NCI-H2107 treated with DMSO at 0.1 percent for 48 hours (cell line): ENCODE data around the gene CYP1B1.

Experiments used
- DNase-seq: peaks from one replicate; lab custom pipeline; 2025; ENCODE audit not compliant: unreplicated experiment; lab: John Stamatoyannopoulos, UW

Gene CYP1B1

GRCh38 chr2:38076710-38077430 is 919 bp upstream of the CYP1B1 start:
- DNase-seq = no peak

- no peak for DNase-seq
Observed at GRCh38 chr2:38076152-38076709, 280 bp upstream of the CYP1B1 start.

- no peak for DNase-seq
Observed at GRCh38 chr2:38074764-38075506, 1.0 kb downstream of the CYP1B1 start.

DNA sequence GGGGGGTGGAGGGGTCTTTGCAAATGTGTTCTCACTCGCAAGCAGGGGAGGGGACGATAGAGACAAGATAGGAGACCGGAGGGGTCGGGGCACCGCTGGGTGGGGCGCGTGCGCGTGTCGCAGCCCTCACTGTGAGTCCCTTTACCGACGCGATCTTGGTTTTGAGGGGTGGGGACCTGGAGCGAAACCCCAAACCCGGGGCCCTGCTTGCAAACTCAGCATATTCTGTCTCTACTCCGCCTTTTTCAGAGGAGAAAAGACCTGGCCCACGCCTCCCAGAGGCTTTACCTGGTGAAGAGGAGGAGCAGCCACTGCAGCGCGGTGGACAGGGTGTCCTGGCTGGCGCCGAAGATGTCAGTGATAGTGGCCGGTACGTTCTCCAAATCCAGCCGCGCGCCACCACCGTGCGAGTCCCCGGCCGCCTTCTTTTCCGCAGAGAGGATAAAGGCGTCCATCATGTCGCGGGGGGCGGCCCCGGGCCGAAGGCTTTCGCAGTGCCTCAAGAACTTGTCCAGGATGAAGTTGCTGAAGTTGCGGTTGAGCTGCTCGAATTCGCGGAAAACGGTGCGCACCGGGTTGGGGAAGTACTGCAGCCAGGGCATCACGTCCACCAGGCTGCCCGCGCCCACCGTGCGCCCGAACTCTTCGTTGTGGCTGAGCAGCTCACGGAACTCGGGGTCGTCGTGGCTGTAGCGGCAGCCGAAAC is 1.7 kb downstream of the CYP1B1 start:
- DNase-seq = no peak

DNA sequence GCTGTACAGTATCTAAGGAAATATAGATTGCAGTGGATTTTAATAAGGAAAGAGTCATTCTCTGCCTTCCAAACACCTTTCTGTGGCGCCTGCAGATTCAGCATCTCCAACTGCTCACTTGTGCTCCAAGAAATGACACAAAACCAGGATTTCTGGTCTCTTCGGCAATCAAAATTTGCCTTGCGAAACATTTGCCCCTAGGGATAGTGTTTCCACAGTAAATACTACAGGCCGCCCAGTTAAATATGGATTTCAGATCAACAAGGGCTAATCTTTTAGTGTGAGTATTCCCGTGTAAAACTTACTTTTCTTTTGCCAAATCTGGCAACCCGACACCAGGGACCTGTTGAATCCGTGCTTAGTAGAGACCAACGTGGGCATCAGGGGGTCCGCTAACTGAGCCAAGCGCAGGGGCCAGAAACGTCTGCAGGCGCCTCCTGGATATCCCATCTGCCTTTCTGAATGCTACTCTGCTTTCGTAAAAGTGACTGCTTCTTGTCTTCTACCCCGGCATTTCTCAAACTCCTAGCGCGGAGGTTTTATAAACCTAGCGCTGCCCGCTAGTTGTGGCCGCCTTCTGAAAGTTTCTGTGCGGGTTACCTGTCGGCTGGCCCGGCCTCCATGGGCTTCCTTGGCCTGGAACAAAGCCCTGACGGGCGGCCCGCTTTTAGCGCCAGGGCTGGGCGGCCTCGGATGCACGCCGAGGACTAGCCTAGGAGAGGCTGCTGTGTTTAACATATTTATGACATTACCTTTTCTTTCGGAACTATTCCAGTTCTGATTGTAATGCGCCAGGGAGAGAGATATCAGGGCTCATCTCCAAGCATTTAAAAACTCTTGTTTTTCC is 2.5 kb downstream of the CYP1B1 start:
- DNase-seq = no peak

- no peak for DNase-seq
Observed at GRCh38 chr2:38070438-38070837, 5.5 kb downstream of the CYP1B1 start.

DNA sequence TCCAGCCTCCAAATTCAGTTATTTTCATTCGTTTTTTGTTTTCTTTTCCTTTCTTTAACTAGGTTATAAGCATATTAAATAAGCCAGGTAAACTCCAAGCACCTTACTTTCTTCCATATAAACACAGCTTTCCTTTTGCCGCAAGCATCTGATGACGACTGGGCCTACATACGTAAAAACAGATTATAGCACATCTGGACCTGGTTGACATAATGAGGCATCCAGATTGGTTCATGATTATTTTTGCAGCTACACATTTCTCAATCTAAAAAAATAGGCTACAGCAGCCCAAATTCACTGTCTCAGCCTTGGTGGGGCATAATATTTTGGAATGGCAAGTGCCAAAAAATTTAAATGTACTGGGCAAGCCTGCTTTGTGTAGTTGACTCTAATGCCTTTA is 7.7 kb downstream of the CYP1B1 start:
- DNase-seq = no peak

DNA sequence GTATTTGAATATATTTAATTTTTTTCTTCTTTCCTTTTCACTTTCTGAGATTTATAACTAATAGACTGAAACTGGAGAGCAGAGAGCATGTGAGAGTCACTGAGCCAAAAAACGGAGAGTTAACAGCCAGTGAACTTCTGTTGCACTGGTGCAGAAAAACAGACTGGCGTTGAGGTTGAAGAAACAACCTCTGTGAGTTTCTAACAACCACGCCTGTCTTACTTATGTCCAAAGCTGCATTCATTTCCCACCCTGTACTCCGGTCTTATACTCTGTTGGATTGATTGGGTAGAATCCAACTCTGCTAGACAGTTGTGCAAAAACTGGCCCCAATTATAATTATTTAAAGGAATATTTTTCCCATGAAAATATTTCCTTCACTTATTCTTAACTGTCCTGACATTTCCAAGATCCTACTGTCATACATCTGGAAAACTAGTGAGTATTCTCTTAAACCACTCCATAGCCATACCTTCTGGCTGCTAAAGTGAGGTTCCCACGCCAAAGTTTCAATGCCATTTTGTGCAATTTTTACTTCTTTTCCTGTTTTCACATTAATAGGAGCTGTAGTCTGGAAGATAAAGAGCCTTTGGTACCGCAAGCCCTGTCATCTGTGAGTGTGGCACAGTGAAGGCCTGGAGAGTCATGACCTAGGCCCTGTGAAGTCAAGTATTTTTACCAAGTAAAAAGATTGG is 9.4 kb downstream of the CYP1B1 start:
- no peak for DNase-seq

DNA sequence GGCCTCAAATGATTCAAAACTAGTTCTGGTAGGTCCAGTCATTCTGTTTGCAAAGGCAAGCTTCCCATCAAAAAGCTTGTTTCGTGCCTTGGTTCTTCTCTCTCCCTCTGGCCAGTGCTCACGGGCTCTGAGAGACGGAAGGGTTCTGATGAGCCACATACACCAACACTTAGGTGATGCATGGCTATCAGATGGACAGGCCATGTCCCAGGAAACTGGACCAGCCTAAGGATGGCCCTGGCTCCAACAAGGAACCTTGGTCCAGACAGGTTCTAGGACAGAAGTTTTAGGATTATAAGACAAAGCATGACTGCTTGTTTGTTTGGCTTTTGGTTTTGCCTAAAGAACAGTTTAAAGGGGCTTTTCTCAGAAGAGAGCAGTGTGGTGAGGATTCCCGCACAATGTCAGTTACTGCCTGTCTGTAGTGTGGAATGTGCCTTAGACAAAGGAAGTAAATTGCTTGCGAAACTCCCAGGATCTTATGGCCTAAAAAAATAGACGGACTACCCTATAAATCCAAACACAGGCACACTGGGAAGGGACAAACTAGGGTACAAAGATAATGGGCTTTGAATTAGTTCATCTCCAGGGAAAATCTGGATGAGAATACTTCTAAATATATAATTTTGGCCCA is 10.3 kb downstream of the CYP1B1 start:
- DNase-seq = no peak

GRCh38 chr2:38064801-38065501 is 11.0 kb downstream of the CYP1B1 start:
- no peak for DNase-seq

DNA sequence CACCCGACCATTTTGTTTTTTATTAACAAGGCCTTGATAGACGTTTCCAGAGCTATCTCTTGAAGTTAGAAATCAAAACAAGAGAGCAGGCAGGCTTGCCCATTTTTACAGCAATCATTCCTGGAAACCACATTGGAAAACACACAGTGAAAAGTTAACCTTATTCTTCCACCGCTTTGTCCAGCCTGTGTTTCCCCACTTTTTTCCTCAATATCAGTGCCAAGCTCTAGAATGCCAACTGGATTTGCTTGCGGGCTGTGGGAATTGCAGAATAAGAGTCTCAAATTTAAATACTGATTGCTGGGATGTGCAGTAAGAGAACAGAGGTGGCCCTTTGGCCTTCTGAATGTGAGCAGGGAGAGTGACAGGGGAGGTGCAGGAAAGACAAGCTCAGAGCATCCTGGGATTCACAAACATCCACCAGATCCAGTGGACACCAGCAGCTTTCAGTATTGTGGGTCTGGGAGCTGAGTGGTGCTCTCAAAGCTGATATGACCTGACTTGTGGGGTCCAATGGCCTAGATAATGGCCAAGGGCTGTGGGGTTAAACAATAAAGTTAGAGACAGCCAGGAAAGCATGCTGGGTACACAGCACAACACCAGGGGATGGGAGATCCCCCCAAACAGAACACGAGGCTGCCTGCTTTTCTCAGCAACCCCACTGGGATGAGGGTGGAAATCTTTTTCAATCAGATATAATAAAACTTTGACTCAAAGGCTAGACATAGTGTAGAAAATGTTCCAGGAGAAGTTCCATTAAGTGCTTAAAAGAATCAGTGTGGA is 15.5 kb downstream of the CYP1B1 start:
- no peak for DNase-seq

- DNase-seq = no peak
Observed at GRCh38 chr2:38057651-38058410, 18.1 kb downstream of the CYP1B1 start.

DNA sequence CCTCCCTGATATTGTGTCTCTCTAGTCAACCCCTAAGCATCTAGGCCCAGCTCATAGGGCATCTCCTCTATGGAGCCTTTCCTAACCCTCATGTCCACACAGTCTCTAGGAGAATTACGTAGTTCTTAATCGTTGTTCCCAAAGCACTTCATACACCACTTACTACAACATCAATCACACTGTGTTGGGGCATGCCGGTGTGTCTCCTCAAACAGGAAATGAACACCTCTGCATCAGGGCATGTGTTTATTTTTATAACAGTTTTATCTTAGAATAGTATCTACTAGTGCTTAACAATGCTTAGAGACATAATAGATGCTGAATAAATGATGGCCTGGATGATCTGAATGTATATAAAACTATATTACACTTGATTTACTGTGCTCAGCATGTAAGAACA is 19.7 kb downstream of the CYP1B1 start:
- DNase-seq = no peak

- no peak for DNase-seq
Observed at GRCh38 chr2:38045811-38046210, 30.1 kb downstream of the CYP1B1 start.

DNA sequence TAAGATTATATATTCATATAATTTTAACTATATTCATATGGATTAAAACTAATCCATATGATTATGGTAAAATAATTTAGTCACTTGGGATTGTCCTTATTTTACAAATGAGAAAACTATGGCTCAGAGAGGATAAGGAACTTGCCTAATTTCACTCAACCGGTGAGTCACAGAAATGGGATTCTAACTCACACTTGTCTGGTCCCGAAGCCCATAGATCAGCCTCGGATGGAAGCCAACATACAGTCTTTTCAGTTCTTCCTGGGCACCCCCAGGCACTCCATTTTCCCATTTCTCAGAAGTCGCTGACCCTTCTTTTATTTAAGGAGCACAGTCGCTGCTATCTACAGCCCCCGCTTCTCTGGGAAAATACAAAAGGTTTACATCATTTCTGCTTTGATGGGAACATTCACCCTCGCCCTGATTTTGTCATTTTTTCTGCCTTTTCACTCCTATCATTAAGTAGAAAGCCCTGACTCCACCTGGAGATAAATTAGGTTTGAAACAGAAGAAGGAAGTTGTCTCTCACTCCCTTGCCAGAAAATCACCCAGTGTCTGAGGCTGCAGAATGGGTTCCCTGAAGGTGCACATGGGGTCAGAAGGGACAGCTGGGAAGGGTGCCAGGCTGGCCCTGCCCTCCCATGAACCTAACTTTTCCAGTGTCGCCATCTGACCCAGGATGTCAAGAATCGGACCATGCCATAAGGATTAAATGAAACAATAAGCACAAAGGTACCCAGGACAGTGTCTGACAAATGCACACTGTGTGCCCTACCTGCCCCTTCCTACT is 36.6 kb downstream of the CYP1B1 start:
- DNase-seq = no peak

DNA sequence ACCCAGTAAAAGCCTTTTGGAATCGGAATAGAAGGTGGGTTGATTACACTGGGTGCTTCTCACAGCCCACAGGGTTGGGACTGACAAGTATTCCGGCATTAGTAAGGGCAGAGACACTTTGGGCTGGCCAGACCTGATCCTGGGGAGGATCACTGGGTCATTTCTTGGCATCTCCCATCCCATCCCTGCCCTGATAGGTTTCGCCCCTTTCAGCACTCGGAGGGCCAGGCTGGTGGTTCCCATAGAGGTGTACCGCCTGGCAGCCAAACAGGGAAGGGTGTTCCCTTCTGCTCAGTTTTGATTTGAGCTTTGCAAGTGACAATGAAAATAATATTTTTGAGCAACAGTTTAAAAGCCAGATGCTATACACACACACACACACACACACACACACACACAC is 37.3 kb downstream of the CYP1B1 start:
- no peak for DNase-seq
